T-helper 17 cell (primary cell): ENCODE data around the gene FGFBP1. TPM values are rescaled to one million over a fixed set of nuclear protein-coding genes. Genes with fewer than 3 reads are reported as not detected.
"Not testable (repeated sequence)": the region's sequence is repeated elsewhere in the genome, so short reads cannot be mapped to it uniquely, and the experiment has no call there.

Experiments used
- ATAC-seq: fragments of 150-1000 bp; cut with Tn5 transposase; 2 replicates; pipeline ENCODE4 v1.10.0; 2021; ENCODE audit warnings: mild to moderate bottlenecking, moderate library complexity
- DNase-seq, 3 donors: peaks; one replicate each; pipeline versions ENCODE4 v3.0.0 to v3.0.0-alpha.2; 2020 to 2021
- H3K9me3 ChIP-seq: one replicate; pipeline ENCODE4 v1.7.0; 2013; ENCODE audit warnings: low read length, mild to moderate bottlenecking; ENCODE audit not compliant: control insufficient read depth, poor library complexity, severe bottlenecking
- H3K27ac Mint-ChIP-seq: one replicate; pipeline ENCODE4 v1.8.0; 2022; ENCODE audit warnings: mild to moderate bottlenecking, moderate library complexity, mixed read lengths
- H3K27me3 Mint-ChIP-seq: one replicate; pipeline ENCODE4 v1.8.0; 2022; ENCODE audit warnings: mixed read lengths
- H3K36me3 Mint-ChIP-seq: one replicate; pipeline ENCODE4 v1.8.0; 2022; ENCODE audit warnings: low read depth, mixed read lengths
- H3K4me1 Mint-ChIP-seq: one replicate; pipeline ENCODE4 v1.8.0; 2022; ENCODE audit warnings: mild to moderate bottlenecking, mixed read lengths
- H3K4me3 Mint-ChIP-seq: one replicate; pipeline ENCODE4 v1.8.0; 2022; ENCODE audit warnings: mild to moderate bottlenecking, moderate library complexity, mixed read lengths
- total RNA-seq, 4 donors: library from RNA in 2 of 4; stranded (reverse) in 2 of 4; gene quantifications; one replicate each; pipeline ENCODE4 v1.2.3 and lab custom pipeline; 2022 to 2026

FGFBP1 gene
- total RNA-seq, 2 donors from 2014 or later: not detected

GRCh38 chr4:15935504-15936402 is 2.8 kb downstream of the FGFBP1 start:
- ATAC-seq (no peak), DNase-seq (no peak)
- no peak overlapping the region for H3K4me3 Mint-ChIP-seq
- no peaks in the 10 kb centered on the region for H3K9me3 ChIP-seq
- H3K36me3 Mint-ChIP-seq: peaks cover 7% of the 10 kb centered on the region
- no peaks in the 10 kb centered on the region for H3K4me1 Mint-ChIP-seq
- peaks cover 88% of the 10 kb centered on the region for H3K27me3 Mint-ChIP-seq
- no peak overlapping the region for H3K27ac Mint-ChIP-seq

GRCh38 chr4:15934259-15934658 is 4.3 kb downstream of the FGFBP1 start:
- ATAC-seq (no peak), DNase-seq (no peak)
- peaks cover 7% of the 10 kb centered on the region for H3K36me3 Mint-ChIP-seq
- no peak overlapping the region for H3K27ac Mint-ChIP-seq
- no peak overlapping the region for H3K4me3 Mint-ChIP-seq
- H3K27me3 Mint-ChIP-seq: peaks cover 88% of the 10 kb centered on the region
- H3K9me3 ChIP-seq: no peaks in the 10 kb centered on the region
- no peaks in the 10 kb centered on the region for H3K4me1 Mint-ChIP-seq

DNA sequence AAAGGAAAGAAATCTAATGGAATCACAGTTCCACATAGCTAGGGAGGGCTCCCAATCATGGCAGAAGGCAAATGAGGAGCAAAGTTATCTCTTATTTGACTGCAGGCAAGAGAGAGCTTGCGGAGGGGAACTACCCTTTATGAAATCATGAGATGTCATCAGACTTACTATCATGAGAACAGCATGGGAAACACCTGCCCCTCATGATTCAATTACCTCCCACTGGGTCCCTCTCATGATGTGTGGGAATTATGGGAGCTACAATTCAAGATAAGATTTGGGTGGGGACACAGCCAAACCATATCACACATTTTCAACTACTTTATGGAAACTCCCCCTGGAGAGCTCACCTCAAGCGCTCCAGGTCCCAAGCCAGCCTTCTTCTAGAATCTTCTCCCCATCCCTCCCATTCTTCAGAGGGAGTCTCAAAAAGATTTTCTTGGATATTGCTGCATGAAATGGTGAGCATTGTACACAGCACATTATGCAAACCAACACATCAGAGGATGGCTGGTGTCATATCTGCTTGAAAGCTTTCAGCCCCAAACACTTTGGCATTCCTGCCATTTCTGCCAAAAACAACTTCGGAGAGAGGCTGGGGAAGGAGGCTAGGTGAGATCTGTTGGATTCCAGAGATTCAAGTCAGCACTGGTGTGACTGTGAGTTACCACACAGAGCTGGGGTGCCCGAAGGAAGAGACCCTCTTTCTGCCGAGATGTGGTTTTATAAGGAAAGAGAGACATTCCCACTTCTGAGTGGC is 6.9 kb downstream of the FGFBP1 start:
- Mint-ChIP-seq H3K4me1 (no peaks in the 10 kb centered on the region), H3K27me3 (peaks cover 68% of the 10 kb centered on the region), H3K36me3 (peaks cover 7% of the 10 kb centered on the region), H3K27ac (no peak overlapping the region), H3K4me3 (no peak overlapping the region)
- ATAC-seq (no peak), DNase-seq (no peak)
- H3K9me3 ChIP-seq: no peaks in the 10 kb centered on the region

DNA sequence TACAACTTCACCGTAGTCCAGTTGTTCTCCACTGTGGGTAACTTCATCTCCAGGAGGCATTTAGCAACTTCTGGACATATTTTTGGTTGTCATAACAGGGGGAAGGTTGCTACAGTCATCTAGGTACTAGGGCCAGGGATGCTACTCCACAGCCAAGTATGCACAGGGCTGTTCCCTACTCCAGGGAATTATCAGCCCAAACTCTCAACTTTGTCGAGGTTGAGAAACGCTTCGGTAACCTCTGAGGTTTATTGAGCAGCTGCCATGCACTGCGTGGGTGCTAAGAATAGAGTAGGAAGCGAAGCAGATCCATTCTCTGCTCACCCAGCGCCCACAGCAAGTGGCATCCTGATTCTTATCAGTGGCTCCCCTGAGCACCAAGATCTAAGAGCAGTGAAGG is 8.2 kb downstream of the FGFBP1 start:
- no peaks in the 10 kb centered on the region for H3K4me1 Mint-ChIP-seq
- peaks cover 69% of the 10 kb centered on the region for H3K27me3 Mint-ChIP-seq
- no peak for DNase-seq
- no peak overlapping the region for H3K4me3 Mint-ChIP-seq
- peaks cover 7% of the 10 kb centered on the region for H3K36me3 Mint-ChIP-seq
- H3K9me3 ChIP-seq: no peaks in the 10 kb centered on the region
- no peak overlapping the region for H3K27ac Mint-ChIP-seq
- ATAC-seq: no peak

DNA sequence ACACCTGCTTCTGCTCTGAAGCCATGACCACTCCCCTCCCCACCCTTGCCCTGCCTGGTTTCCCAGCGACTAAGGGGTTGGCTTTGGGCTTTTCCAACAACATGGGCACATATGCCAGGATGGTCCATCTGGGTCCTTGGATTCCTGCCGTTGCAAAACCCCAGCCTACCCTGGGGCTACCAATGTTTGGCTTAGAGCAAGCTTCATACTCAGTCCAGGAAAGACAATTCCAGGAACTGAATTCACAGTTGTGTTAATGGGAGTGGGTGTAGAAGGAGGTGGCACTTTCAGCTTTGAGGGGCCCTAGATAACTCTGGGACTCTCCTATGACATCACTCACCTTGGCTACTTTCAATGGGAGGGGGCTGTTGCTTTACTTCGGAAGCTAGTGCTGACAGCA is 9.0 kb downstream of the FGFBP1 start:
- ATAC-seq: no peak

GRCh38 chr4:15928883-15929282 is 9.7 kb downstream of the FGFBP1 start:
- Mint-ChIP-seq H3K27ac (no peak overlapping the region), H3K36me3 (no peaks in the 10 kb centered on the region), H3K27me3 (peaks cover 63% of the 10 kb centered on the region), H3K4me3 (no peak overlapping the region), H3K4me1 (no peaks in the 10 kb centered on the region)
- DNase-seq (no peak), ATAC-seq (no peak)
- H3K9me3 ChIP-seq: no peaks in the 10 kb centered on the region

More for the DNA sequence above, 9.0 kb downstream of the FGFBP1 start:
- no peaks in the 10 kb centered on the region for H3K4me1 Mint-ChIP-seq
- no peak overlapping the region for H3K27ac Mint-ChIP-seq
- peaks cover 63% of the 10 kb centered on the region for H3K27me3 Mint-ChIP-seq
- H3K4me3 Mint-ChIP-seq: no peak overlapping the region
- no peaks in the 10 kb centered on the region for H3K9me3 ChIP-seq
- peaks cover 3% of the 10 kb centered on the region for H3K36me3 Mint-ChIP-seq
- no peak for DNase-seq

DNA sequence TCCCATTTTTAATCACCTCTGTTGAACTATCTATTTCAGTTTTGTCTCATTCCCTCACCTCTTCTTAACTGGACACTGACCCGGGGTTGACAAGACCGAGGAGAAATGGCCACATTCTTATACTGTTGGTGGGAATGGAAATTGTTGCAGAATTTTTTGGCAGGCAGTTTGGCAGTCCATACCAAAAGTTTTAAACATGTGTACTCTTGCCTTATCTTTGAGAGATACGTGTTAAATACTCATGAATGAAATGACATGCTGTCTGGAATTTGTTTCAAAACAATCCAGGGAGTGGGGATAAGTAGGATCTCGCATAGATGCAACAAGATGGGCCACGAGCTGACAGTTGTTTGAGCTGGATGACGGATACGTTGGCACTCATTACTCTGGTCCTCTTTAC is 12.1 kb downstream of the FGFBP1 start:
- Mint-ChIP-seq H3K36me3 (no peaks in the 10 kb centered on the region), H3K4me1 (no peaks in the 10 kb centered on the region), H3K4me3 (no peak overlapping the region), H3K27me3 (peaks cover 50% of the 10 kb centered on the region), H3K27ac (no peak overlapping the region)
- no peaks in the 10 kb centered on the region for H3K9me3 ChIP-seq
- DNase-seq (no peak), ATAC-seq (no peak)

DNA sequence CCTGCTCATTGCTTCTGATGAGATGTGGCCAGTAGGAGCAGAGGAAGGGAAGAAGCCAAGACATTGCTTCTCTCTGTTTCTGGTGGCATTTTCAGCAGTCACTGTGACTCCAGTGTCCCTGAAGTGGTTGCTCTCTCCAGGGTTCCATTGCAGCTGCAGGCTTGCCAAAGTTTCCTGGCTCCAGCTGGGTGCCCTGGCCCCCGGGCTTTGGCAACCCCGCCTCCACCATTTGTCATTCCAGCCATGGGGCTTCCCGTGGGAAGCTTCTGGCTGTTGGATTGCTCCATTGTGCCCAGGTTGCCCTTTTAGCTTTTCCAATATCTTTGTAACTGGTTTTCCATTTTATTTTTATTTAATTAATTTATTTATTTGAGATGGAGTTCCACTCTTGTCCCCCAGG is 12.7 kb downstream of the FGFBP1 start:
- H3K27me3 Mint-ChIP-seq: peaks cover 50% of the 10 kb centered on the region
- DNase-seq: no peak
- H3K36me3 Mint-ChIP-seq: no peaks in the 10 kb centered on the region
- no peak for ATAC-seq
- no peak overlapping the region for H3K27ac Mint-ChIP-seq
- H3K4me3 Mint-ChIP-seq: no peak overlapping the region
- H3K4me1 Mint-ChIP-seq: no peaks in the 10 kb centered on the region
- H3K9me3 ChIP-seq: no peaks in the 10 kb centered on the region

DNA sequence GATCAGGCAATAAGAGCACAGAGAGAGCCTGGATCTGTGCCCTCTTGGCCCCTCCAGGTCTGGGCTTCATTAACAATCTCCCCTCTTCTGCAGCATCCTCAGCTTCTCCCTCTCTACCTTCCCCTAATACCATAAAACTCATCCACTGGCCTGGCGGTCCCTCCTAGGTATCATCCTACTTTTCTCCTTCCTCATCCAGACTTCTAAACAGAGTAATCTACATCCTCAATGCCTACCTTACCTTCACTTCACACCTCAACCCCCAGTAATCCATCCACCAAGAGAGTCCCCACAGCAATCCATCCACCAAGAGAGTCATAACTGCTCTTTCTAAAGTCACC is 17.0 kb downstream of the FGFBP1 start:
- Mint-ChIP-seq H3K36me3 (no peaks in the 10 kb centered on the region), H3K27me3 (peaks cover 58% of the 10 kb centered on the region), H3K4me3 (no peak overlapping the region), H3K4me1 (no peaks in the 10 kb centered on the region), H3K27ac (no peak overlapping the region)
- no peaks in the 10 kb centered on the region for H3K9me3 ChIP-seq
- ATAC-seq: no peak
- DNase-seq: no peak

DNA sequence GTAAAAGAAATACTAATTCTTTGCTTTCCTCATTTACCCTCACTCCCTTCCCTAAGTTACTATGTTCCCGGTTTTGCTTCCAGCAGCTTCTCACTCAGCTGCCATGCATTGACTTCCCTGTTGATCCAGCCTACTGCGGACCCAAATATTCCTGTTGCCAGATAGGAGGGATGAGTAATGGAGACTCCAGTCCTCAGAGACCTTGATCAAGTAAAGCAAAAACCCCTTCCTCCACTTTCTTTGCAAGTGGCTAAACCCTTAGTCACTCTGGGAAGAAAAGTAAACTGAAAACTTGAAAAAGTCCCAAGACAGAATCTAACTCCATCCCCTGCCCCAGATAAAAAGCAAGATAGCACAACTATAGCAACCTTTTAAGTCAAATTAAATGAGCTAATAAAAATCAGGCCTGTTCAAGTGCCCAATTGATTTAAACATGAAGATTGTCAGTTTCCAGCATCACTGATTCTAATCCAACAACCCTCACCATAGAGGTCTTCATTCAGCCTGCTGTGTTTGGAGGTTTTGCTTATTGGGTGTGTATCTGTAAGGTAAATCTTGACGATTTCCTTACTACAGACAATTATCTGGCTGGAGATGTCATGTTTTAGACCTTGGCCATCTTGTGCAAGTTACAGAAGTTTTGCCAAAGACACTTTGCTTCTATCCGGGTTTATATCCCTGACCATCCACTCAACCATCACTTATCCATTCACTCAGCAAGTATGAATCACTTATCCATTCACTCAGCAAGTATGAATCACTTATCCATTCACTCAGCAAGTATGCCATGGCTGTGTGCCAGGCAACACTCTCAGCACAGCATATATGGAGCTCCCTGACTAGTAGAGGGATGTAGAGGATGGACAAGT is 17.6 kb downstream of the FGFBP1 start:
- no peaks in the 10 kb centered on the region for H3K36me3 Mint-ChIP-seq
- H3K4me3 Mint-ChIP-seq: no peak overlapping the region
- no peak for DNase-seq
- ATAC-seq: no peak
- H3K27ac Mint-ChIP-seq: no peak overlapping the region
- H3K9me3 ChIP-seq: no peaks in the 10 kb centered on the region
- H3K27me3 Mint-ChIP-seq: peaks cover 54% of the 10 kb centered on the region
- no peaks in the 10 kb centered on the region for H3K4me1 Mint-ChIP-seq

- DNase-seq: no peak
- Mint-ChIP-seq H3K36me3 (no peaks in the 10 kb centered on the region), H3K4me3 (no peak overlapping the region), H3K4me1 (no peaks in the 10 kb centered on the region), H3K27ac (no peak overlapping the region), H3K27me3 (peaks cover 43% of the 10 kb centered on the region)
- no peak for ATAC-seq
- no peaks in the 10 kb centered on the region for H3K9me3 ChIP-seq
Measured at GRCh38 chr4:15918484-15919129, 19.9 kb downstream of the FGFBP1 start.

- H3K4me1 Mint-ChIP-seq: no peaks in the 10 kb centered on the region
- DNase-seq (no peak), ATAC-seq (no peak)
- H3K27me3 Mint-ChIP-seq: peaks cover 45% of the 10 kb centered on the region
- no peaks in the 10 kb centered on the region for H3K9me3 ChIP-seq
- no peak overlapping the region for H3K4me3 Mint-ChIP-seq
- H3K36me3 Mint-ChIP-seq: no peaks in the 10 kb centered on the region
- H3K27ac Mint-ChIP-seq: no peak overlapping the region
Measured at GRCh38 chr4:15917297-15917696, 21.2 kb downstream of the FGFBP1 start.

GRCh38 chr4:15916358-15916757 is 22.2 kb downstream of the FGFBP1 start:
- not testable (repeated sequence) for DNase-seq, H3K27ac Mint-ChIP-seq, H3K4me1 Mint-ChIP-seq, ATAC-seq, H3K4me3 Mint-ChIP-seq, H3K9me3 ChIP-seq, H3K36me3 Mint-ChIP-seq
- H3K27me3 Mint-ChIP-seq: peaks cover 49% of the 10 kb centered on the region
